GM12878 (cell line): Measurements from ENCODE around the gene TSPAN10. TPM values are rescaled to one million over a fixed set of nuclear protein-coding genes. Genes with fewer than 3 reads are reported as not detected.

ENCODE experiments used
- ATAC-seq: fragments of 200-7000 bp; cut with Tn5 transposase; 3 replicates; pipeline ENCODE4 v1.9.1; 2020; ENCODE audit warnings: mild to moderate bottlenecking, moderate library complexity
- BruUV-seq: library from RNA; stranded (reverse); fragments of 400-500 nt; replicated peaks from 2 replicates; lab custom pipeline; 2021; lab: Mats Ljungman, UMichigan
- CTCF ChIA-PET: fragments of 300-600 bp; sonication (Branson Sonifier 250); formaldehyde crosslinking; extraction: SDS; loops from one replicate; lab custom pipeline; 2021; ENCODE audit warnings: inconsistent platforms; lab: Yijun Ruan, JAX
- POLR2A ChIA-PET: fragments of 350-600 bp; formaldehyde crosslinking; extraction: SDS; loops from one replicate; lab custom pipeline; 2021; ENCODE audit warnings: inconsistent platforms; lab: Charles Lee
- RAD21 ChIA-PET: fragments of 300-600 bp; sonication (Branson Sonifier 250); formaldehyde crosslinking; loops from one replicate; lab custom pipeline; 2023; ENCODE audit warnings: antibody characterized with exemption; ENCODE audit not compliant: unreplicated experiment; lab: Charles Lee
- SMC1A ChIA-PET: fragments of 300-600 bp; sonication (Branson Sonifier 250); formaldehyde crosslinking; loops from one replicate; lab custom pipeline; 2023; ENCODE audit not compliant: unreplicated experiment, uncharacterized antibody; lab: Charles Lee
- DNase-seq: peaks from one replicate; pipeline ENCODE4 v3.0.0-alpha.2; 2011; ENCODE audit warnings: low read depth, low spot score
- FAIRE-seq: peaks from 3 replicates; lab custom pipeline; 2011; peaks lifted over from hg19 to GRCh38; lab: Jason Lieb, UNC
- H2AFZ ChIP-seq: 2 replicates; pipeline ENCODE4 v1.6.0; 2011; ENCODE audit warnings: low read depth, low read length, control low read depth; ENCODE audit not compliant: control insufficient read depth
- H3K27ac ChIP-seq: 2 replicates; pipeline ENCODE4 v1.5.1; 2011; ENCODE audit warnings: control low read depth; ENCODE audit not compliant: control insufficient read depth, insufficient read depth
- H3K27me3 ChIP-seq, 2 experiments: replicated peaks in 1 of 2; 2 replicates each; pipeline versions ENCODE4 v1.6.0 to v1.6.1; 2011; ENCODE audit warnings: low read length in 1 of 2; ENCODE audit not compliant: control insufficient read depth in 2 of 2, insufficient read depth in 2 of 2
- H3K36me3 ChIP-seq, 2 experiments: 2 replicates each; pipeline ENCODE4 v1.5.1; 2011; ENCODE audit warnings: low read length in 1 of 2; ENCODE audit not compliant: control insufficient read depth in 2 of 2, insufficient read depth in 2 of 2
- H3K4me1 ChIP-seq: 2 replicates; pipeline ENCODE4 v1.6.1; 2011; ENCODE audit warnings: mild to moderate bottlenecking, low read length, moderate library complexity, mixed read lengths; ENCODE audit not compliant: control insufficient read depth, insufficient read depth
- H3K4me2 ChIP-seq: 2 replicates; pipeline ENCODE4 v1.6.0; 2011; ENCODE audit warnings: control low read depth; ENCODE audit not compliant: control insufficient read depth, insufficient read depth
- H3K4me3 ChIP-seq: fragments of 200-600 bp; sonication (generic); 2 replicates; pipeline ENCODE4 v1.5.1; 2016
- H3K79me2 ChIP-seq: 2 replicates; pipeline ENCODE4 v1.6.0; 2011; ENCODE audit warnings: low read length; ENCODE audit not compliant: control insufficient read depth, insufficient read depth
- H3K9ac ChIP-seq: 2 replicates; pipeline ENCODE4 v1.8.0; 2011; ENCODE audit warnings: low read length, control low read depth, mixed read lengths; ENCODE audit not compliant: control insufficient read depth, insufficient read depth
- H3K9me3 ChIP-seq: replicated peaks from 3 replicates; pipeline ENCODE4 v1.5.1; 2011; ENCODE audit warnings: mild to moderate bottlenecking, low read length; ENCODE audit not compliant: control insufficient read depth, insufficient read depth
- H4K20me1 ChIP-seq: 2 replicates; pipeline ENCODE4 v1.6.0; 2011; ENCODE audit not compliant: control insufficient read depth, insufficient read depth
- BACH1 ChIP-seq: fragments of 450-650 bp; IDR thresholded peaks from 2 replicates; pipeline ENCODE4 v1.6.1; 2017; ENCODE audit warnings: mild to moderate bottlenecking, borderline replicate concordance
- BHLHE40 ChIP-seq, 2 experiments: fragments of 450-650 bp in 1 of 2; IDR thresholded peaks; 2 replicates each; pipeline ENCODE4 v1.6.1; 2011 to 2017; ENCODE audit warnings: low read depth in 2 of 2, borderline replicate concordance in 1 of 2, improper control_type of control experiment in 1 of 2, low read length in 1 of 2, mild to moderate bottlenecking in 1 of 2
- CHD1 ChIP-seq: IDR thresholded peaks from 2 replicates; pipeline ENCODE4 v1.6.1; 2012; ENCODE audit warnings: low read depth, low read length, improper control_type of control experiment
- ETV6 ChIP-seq, 2 experiments: fragments of 450-650 bp in 1 of 2; IDR thresholded peaks in 1 of 2; conservative IDR thresholded peaks in 1 of 2; 2 replicates each; pipeline ENCODE4 v1.6.1; 2014; ENCODE audit warnings: antibody characterized with exemption in 1 of 2, borderline replicate concordance in 1 of 2, low read depth in 1 of 2, mild to moderate bottlenecking in 1 of 2, moderate library complexity in 1 of 2
- EZH2 ChIP-seq: IDR thresholded peaks from 2 replicates; pipeline ENCODE4 v1.6.1; 2012; ENCODE audit warnings: low read depth, mild to moderate bottlenecking, control low read depth, inconsistent platforms, low read length, borderline replicate concordance; ENCODE audit not compliant: control insufficient read depth
- JUNB ChIP-seq: IDR thresholded peaks from 2 replicates; pipeline ENCODE4 v1.6.1; 2016; ENCODE audit warnings: antibody characterized with exemption, mild to moderate bottlenecking
- MTA3 ChIP-seq: IDR thresholded peaks from 2 replicates; pipeline ENCODE4 v1.6.1; 2012; ENCODE audit warnings: low read length, inconsistent platforms, borderline replicate concordance
- MYC ChIP-seq: IDR thresholded peaks from 2 replicates; pipeline ENCODE4 v1.6.1; 2011; ENCODE audit warnings: mild to moderate bottlenecking, low read length, moderate library complexity, inconsistent platforms; ENCODE audit not compliant: insufficient read depth, insufficient replicate concordance, insufficient read length, severe bottlenecking
- RB1 ChIP-seq: fragments of 450-650 bp; formaldehyde crosslinking; IDR thresholded peaks from 2 replicates; pipeline ENCODE4 v1.6.1; 2017; ENCODE audit warnings: mild to moderate bottlenecking, borderline replicate concordance
- SIN3A ChIP-seq: IDR thresholded peaks from 2 replicates; pipeline ENCODE4 v1.6.1; 2012; ENCODE audit warnings: low read depth, low read length, improper control_type of control experiment
- SMAD1 ChIP-seq: fragments of 450-650 bp; IDR thresholded peaks from 2 replicates; pipeline ENCODE4 v1.6.1; 2018; ENCODE audit warnings: mild to moderate bottlenecking, low read depth; ENCODE audit not compliant: partially characterized antibody
- SMC3 ChIP-seq: IDR thresholded peaks from 2 replicates; pipeline ENCODE4 v1.6.1; 2011; ENCODE audit warnings: low read length, improper control_type of control experiment, borderline replicate concordance
- ZBED1 ChIP-seq: IDR thresholded peaks from 2 replicates; pipeline ENCODE4 v1.6.1; 2016; ENCODE audit warnings: borderline replicate concordance
- WGBS: methylation state at CpG from one replicate; pipeline ENCODE4 v1.1.6; 2016; ENCODE audit warnings: low lambda C conversion rate; ENCODE audit not compliant: insufficient replicate concordance, insufficient coverage; ENCODE audit errors: missing lambda C conversion rate; 5-methylcytosine and 5-hydroxymethylcytosine counted together
- in situ Hi-C: fragments of 300-500 bp; cut with MboI; formaldehyde crosslinking; loops from 9 replicates; pipeline ENCODE4 v1.14.3; 2018; ENCODE audit warnings: mixed read lengths
- intact Hi-C: fragments of 100-400 bp; cut with micrococcal nuclease; formaldehyde crosslinking; loops from one replicate; pipeline ENCODE4 v1.14.2; 2022; ENCODE audit not compliant: unreplicated experiment
- polyA plus RNA-seq, 11 experiments: library from polyadenylated mRNA; depleted of rRNA in 4 of 11; unstranded in 6 of 11; stranded (reverse) in 5 of 11; fragments of >200 nt; fragmentation: Nextera tagmentation in 4 of 11; fragmentation: Illumina TruSeq in 1 of 11; extraction: Ambion mirVana in 4 of 11; extraction: Trizol in 1 of 11; gene quantifications; 1 replicate in 1 of 11; 2 replicates in 10 of 11; pipeline versions ENCODE4 v1.2.1 to v1.2.3, GENCODE V29; 2011 to 2016; ENCODE audit warnings: inconsistent platforms in 2 of 11, missing spikeins in 2 of 11, low read depth in 1 of 11
- total RNA-seq, 4 experiments: library from RNA; depleted of rRNA in 3 of 4; stranded (reverse); fragments of >200 nt in 3 of 4; fragmentation: Illumina TruSeq in 1 of 4; extraction: Trizol in 1 of 4; gene quantifications; 2 replicates each; pipeline versions ENCODE4 v1.2.1 to v1.2.3, GENCODE V29; 2013 to 2021
- TF ChIP-seq, protein P1 (sequence below): fragments of 450-650 bp; IDR thresholded peaks from 2 replicates; pipeline ENCODE4 v1.6.1; 2016; ENCODE audit warnings: mild to moderate bottlenecking
- TF ChIP-seq, protein P2 (sequence below): fragments of 450-650 bp; IDR thresholded peaks from 2 replicates; pipeline ENCODE4 v1.6.1; 2017; ENCODE audit warnings: mild to moderate bottlenecking, low read depth, inconsistent platforms; ENCODE audit not compliant: poor library complexity, severe bottlenecking

Gene TSPAN10
- total and polyA plus RNA-seq, 10 of the 15 experiments (the other 5 are each of a cell fraction or from before 2014, with no cell fraction given): 0.13 to 0.82 (median 0.43) TPM

DNA sequence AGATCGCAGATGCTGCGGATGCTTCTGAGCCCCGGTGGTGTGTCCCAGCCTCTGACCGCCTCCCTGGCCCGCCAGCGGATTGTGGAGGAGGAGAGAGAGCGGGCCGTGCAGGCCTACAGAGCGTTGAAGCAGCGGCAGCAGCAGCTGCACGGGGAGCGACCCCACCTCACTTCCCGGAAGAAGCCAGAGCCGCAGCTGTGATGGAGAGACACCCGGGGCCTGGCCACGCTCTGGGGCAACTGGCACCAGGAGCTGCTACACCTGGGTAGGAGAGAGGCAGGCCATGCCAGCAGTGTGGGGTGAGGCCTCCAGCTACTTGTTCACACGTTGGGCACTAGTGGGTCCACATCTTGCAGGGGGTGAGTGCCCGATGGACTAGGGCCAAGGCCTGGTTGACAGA lies 35.5 kb downstream of the TSPAN10 start:
- RAD21 ChIA-PET: no interaction called here
- H3K4me3 ChIP-seq: no peak overlapping the region
- peaks cover 11 to 23% of the 10 kb centered on the region in 2 experiments for H3K36me3 ChIP-seq
- peaks cover 10% of the 10 kb centered on the region for H3K79me2 ChIP-seq
- H3K9me3 ChIP-seq: no peaks in the 10 kb centered on the region
- CTCF ChIA-PET: no interaction called here
- no peak overlapping the region for H3K27ac ChIP-seq
- 92% methylated on average over 18 of the region's 18 CpGs for WGBS
- POLR2A ChIA-PET: no interaction called here
- no peak for DNase-seq
- H3K4me1 ChIP-seq: 0 out of 2 replicates have a peak, but pooled peaks cover 5% of the 10 kb centered on the region
- intact Hi-C loops (no loop called here), in situ Hi-C loops (no loop called here)
- no peak overlapping the region for H3K9ac ChIP-seq
- H2AFZ ChIP-seq: no peak overlapping the region
- SMC1A ChIA-PET: no interaction called here
- no peak for ATAC-seq
- no peak overlapping the region for H3K4me2 ChIP-seq
- FAIRE-seq: no peak
- no peaks in the 10 kb centered on the region for H4K20me1 ChIP-seq
- H3K27me3 ChIP-seq: no peaks in the 10 kb centered on the region
- TF ChIP-seq ETV6 (conservative IDR thresholded peaks at IDR 0.05 in 1 of 2, IDR thresholded peaks at IDR 0.05 in 1 of 2; ENCODE audit: borderline replicate concordance in 1 of 2, low read depth in 1 of 2) (no peak), MYC (no peak), SMAD1 (no peak)
- BruUV-seq: no TSS peak

DNA sequence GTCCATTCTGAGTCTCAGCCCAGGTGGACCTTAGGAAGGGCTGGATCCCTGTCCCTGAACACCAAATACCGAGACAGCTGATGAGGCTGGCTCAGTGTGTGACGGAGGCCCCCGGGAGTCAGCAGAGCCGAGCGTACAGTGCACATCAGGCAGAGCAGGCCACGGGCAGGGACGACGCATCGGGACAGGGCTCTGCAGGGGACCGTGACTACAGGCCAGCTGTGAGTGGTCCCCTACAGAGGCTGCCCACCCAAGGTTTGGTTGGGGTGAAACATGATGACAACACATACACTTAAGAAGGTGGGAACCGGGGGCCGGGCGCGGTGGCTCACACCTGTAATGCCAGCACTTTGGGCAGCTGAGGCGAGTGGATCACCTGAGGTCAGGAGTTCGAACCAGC lies 36.0 kb downstream of the TSPAN10 start:
- ChIA-PET RAD21 (no interaction called here), POLR2A (no interaction called here), SMC1A (no interaction called here), CTCF (no interaction called here)
- intact Hi-C loops (no loop called here), in situ Hi-C loops (no loop called here)
- no peak overlapping the region for H3K4me2 ChIP-seq
- no peaks in the 10 kb centered on the region for H3K27me3 ChIP-seq
- no peak overlapping the region for H3K4me3 ChIP-seq
- DNase-seq: no peak
- H3K27ac ChIP-seq: no peak overlapping the region
- H3K9me3 ChIP-seq: no peaks in the 10 kb centered on the region
- ATAC-seq: no peak
- 94% methylated on average over 16 of the region's 16 CpGs for WGBS
- no peak for FAIRE-seq
- H4K20me1 ChIP-seq: no peaks in the 10 kb centered on the region
- no peak overlapping the region for H2AFZ ChIP-seq
- BruUV-seq: no TSS peak
- peaks cover 11 to 23% of the 10 kb centered on the region in 2 experiments for H3K36me3 ChIP-seq
- 0 out of 2 replicates have a peak, but pooled peaks cover 2% of the 10 kb centered on the region for H3K4me1 ChIP-seq
- H3K9ac ChIP-seq: no peak overlapping the region
- H3K79me2 ChIP-seq: peaks cover 5% of the 10 kb centered on the region
- TF ChIP-seq EZH2 (no peak), MTA3 (no peak), BACH1 (no peak), CHD1 (no peak), SMC3 (no peak), JUNB (no peak), ETV6 (conservative IDR thresholded peaks at IDR 0.05 in 1 of 2, IDR thresholded peaks at IDR 0.05 in 1 of 2; ENCODE audit: borderline replicate concordance in 1 of 2, low read depth in 1 of 2) (no peak), RB1 (no peak), BHLHE40 (IDR thresholded peaks at IDR 0.05; ENCODE audit: borderline replicate concordance in 1 of 2, low read depth in 2 of 2, low read length in 1 of 2) (no peak), ZBED1 (no peak), SIN3A (no peak)
- TF ChIP-seq, protein P1, sequence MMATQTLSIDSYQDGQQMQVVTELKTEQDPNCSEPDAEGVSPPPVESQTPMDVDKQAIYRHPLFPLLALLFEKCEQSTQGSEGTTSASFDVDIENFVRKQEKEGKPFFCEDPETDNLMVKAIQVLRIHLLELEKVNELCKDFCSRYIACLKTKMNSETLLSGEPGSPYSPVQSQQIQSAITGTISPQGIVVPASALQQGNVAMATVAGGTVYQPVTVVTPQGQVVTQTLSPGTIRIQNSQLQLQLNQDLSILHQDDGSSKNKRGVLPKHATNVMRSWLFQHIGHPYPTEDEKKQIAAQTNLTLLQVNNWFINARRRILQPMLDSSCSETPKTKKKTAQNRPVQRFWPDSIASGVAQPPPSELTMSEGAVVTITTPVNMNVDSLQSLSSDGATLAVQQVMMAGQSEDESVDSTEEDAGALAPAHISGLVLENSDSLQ: no peak
- TF ChIP-seq, protein P2, sequence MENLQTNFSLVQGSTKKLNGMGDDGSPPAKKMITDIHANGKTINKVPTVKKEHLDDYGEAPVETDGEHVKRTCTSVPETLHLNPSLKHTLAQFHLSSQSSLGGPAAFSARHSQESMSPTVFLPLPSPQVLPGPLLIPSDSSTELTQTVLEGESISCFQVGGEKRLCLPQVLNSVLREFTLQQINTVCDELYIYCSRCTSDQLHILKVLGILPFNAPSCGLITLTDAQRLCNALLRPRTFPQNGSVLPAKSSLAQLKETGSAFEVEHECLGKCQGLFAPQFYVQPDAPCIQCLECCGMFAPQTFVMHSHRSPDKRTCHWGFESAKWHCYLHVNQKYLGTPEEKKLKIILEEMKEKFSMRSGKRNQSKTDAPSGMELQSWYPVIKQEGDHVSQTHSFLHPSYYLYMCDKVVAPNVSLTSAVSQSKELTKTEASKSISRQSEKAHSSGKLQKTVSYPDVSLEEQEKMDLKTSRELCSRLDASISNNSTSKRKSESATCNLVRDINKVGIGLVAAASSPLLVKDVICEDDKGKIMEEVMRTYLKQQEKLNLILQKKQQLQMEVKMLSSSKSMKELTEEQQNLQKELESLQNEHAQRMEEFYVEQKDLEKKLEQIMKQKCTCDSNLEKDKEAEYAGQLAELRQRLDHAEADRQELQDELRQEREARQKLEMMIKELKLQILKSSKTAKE: no peak
